HT1080 (cell line): ENCODE data around the gene NEK11. TPM values are rescaled to one million over a fixed set of nuclear protein-coding genes. Genes with fewer than 3 reads are reported as not detected.
"Not testable (repeated sequence)": the region's sequence is repeated elsewhere in the genome, so short reads cannot be mapped to it uniquely, and the experiment has no call there.

ENCODE experiments used
- DNase-seq: peaks from one replicate; pipeline ENCODE4 v3.0.0-alpha.2; 2015; ENCODE audit warnings: low read depth
- total RNA-seq: library from RNA; depleted of rRNA; stranded (reverse); fragments of >200 nt; shearing (Covaris generic); gene quantifications from 2 replicates; pipeline ENCODE4 v1.2.3, GENCODE V29; 2014

The NEK11 gene
- total RNA-seq, 1 experiment from 2014 or later, result 2.8 TPM

- no peak for DNase-seq
Measured at GRCh38 chr3:131356006-131356595, 329.4 kb downstream of the NEK11 start.

GRCh38 chr3:131357275-131357674, 330.6 kb downstream of the NEK11 start:
- DNase-seq, result no peak

- no peak for DNase-seq
Measured at GRCh38 chr3:131360191-131360755, 333.6 kb downstream of the NEK11 start.

GRCh38 chr3:131361066-131361463, 334.4 kb downstream of the NEK11 start:
- peak; percentile 63 for DNase-seq

GRCh38 chr3:131361464-131362421, 335.1 kb downstream of the NEK11 start:
- peak; percentile 95 for DNase-seq

GRCh38 chr3:131363275-131363674, 336.6 kb downstream of the NEK11 start:
- DNase-seq, result no peak

- DNase-seq, result no peak
Measured at GRCh38 chr3:131370935-131371687, 344.4 kb downstream of the NEK11 start.

GRCh38 chr3:131371688-131372066, 345.0 kb downstream of the NEK11 start:
- no peak for DNase-seq

- DNase-seq, result no peak
Measured at GRCh38 chr3:131374741-131375140, 348.1 kb downstream of the NEK11 start.

GRCh38 chr3:131380821-131381444, 354.3 kb downstream of the NEK11 start:
- DNase-seq, result not testable (repeated sequence)

GRCh38 chr3:131381445-131382291, 355.0 kb downstream of the NEK11 start, which contains the start of gene NUDT16:
Gene NUDT16 (plus strand): TSS chr3:131381774. CDS start chr3:131381805, 31 bp downstream.
- DNase-seq, result peak; percentile 100

GRCh38 chr3:131386429-131387165, 359.9 kb downstream of the NEK11 start:
- no peak for DNase-seq

GRCh38 chr3:131387796-131388489, 361.3 kb downstream of the NEK11 start:
- DNase-seq, result no peak

GRCh38 chr3:131388490-131388799, 361.8 kb downstream of the NEK11 start:
- peak; percentile 41 for DNase-seq

GRCh38 chr3:131390331-131390730, 363.7 kb downstream of the NEK11 start:
- no peak for DNase-seq

GRCh38 chr3:131393051-131393450, 366.4 kb downstream of the NEK11 start:
- DNase-seq, result no peak

- no peak for DNase-seq
Measured at GRCh38 chr3:131393868-131394267, 367.2 kb downstream of the NEK11 start.

- no peak for DNase-seq
Measured at GRCh38 chr3:131394400-131394799, 367.7 kb downstream of the NEK11 start.

GRCh38 chr3:131396170-131396569, 369.5 kb downstream of the NEK11 start:
- DNase-seq, result no peak
